Measurements from ENCODE around the gene CACNA1C.

The CACNA1C gene

DNA sequence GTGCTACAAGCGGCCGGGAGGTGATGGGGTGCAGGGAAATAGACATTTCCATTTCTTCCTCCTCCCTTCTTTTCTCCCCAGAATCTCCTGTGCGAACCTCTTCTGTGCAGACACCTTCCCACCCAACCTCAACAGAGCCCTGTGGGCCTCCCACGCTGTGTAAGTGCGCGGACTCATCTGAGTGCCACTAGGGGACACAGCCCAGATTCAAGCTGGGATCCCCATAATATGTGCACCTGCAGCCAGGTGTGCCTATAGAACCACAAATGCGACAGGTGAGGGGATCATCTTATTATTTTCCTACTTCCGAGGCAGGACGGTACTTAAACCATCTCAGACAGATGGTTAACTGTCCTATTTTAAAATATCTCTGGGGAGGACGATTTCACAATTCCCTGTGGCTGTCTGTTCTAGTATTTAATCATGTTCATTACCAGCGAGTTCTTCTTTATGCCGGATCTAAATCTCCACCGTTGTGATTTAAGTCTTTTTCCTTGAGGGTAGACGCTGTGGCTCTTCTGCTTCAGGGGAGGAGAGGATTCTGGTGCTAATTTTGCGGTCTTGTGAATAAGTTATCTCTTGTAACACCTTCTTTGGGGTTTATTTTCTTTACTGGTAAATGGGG lies 17.2 kb upstream of the CACNA1C start:
- DNase-seq: no peak

DNA sequence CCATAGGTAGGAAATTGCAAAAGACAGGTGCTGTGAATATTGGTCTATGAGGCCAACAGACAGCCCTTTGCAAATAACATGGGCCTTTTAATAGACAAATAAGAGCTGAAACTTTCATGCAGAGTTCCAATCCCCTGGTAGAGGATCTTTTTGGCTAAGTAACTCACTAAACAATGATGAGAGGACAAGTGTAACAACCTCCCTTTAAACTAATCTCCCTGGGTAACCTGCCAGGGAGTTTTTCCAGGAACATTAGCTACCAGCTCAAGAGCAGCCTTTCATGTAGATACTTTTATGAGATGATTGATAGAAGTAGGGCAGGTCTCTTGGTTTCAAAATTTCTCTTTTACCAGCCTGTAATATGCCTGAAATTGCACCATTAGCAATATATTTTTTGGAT lies 13.8 kb upstream of the CACNA1C start:
- no peak for DNase-seq

GRCh38 chr12:2043054-2043453 lies 9.7 kb upstream of the CACNA1C start:
- no peak for DNase-seq

DNA sequence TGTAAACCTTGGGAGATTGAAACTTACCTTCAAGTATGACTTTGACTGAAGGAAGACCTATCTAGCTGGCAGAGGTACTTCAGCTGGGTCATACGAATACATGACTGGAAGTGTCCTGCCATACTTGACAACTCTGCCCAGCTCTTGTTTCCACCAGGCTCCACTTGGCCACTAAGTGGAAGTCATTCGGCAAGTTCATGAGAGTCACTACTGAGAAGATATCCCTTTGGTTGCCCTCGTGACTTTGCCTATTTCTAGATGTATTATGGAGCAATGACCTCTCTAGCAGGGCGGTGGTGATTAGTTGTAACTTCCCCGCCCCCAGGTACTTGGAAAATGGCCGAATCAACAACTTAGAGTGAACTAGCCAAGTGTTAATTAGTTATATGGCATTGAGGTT lies 8.6 kb upstream of the CACNA1C start:
- DNase-seq: no peak

GRCh38 chr12:2046957-2047356 lies 5.8 kb upstream of the CACNA1C start:
- no peak for DNase-seq

GRCh38 chr12:2047752-2048151 lies 5.0 kb upstream of the CACNA1C start:
- DNase-seq: no peak

GRCh38 chr12:2049604-2050540 lies 2.9 kb upstream of the CACNA1C start:
- DNase-seq: no peak

- no peak for DNase-seq
Observed at GRCh38 chr12:2051700-2052621, 826 bp upstream of the CACNA1C start.

- DNase-seq: no peak
Observed at GRCh38 chr12:2053691-2054090, 904 bp downstream of the CACNA1C start.

DNA sequence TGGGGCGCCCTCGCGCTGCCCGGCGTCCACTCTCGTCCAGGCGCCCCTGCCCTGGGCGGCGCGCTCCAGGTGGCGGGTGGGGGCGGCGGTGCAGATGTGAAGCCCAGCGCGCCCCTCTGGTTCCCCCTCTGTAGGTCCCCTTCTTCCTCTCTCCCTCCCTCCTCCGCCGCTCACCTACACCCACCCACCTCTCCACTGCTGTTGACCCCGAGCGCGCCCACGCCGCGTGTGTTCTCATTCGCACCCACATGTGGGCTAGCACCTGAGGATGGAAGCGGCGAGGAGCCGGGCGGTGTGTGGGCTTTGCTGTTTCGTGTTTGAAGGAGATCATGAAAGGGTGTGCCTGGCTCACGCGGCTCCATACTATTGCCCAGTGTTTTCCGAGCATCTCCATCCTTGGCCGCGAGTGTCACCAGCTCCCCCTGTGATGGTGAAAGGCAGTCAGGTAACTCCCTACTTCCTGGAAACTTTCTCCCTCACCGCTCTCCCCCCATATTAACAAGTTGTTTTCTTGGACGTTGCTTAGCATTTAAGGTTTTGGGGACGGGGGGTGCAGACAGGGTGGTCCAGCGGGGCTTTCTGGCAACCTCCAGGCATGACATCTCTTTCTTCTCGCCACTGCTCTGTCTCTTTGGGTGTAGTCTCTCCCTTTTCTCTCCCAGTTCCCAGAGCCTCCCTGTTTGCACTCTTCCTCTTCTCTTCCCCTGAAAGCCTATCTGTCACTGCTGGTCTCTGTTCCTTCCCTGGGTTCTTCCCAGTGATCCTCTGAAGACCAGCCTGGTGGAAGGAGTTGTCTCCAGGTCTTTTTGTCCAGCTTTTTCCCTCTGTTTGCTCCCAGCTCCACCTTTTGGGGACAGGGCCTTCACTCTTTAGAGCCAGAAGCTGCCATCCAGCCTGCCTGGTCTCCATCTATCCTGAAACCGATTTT lies 1.6 kb downstream of the CACNA1C start:
- no peak for DNase-seq

DNA sequence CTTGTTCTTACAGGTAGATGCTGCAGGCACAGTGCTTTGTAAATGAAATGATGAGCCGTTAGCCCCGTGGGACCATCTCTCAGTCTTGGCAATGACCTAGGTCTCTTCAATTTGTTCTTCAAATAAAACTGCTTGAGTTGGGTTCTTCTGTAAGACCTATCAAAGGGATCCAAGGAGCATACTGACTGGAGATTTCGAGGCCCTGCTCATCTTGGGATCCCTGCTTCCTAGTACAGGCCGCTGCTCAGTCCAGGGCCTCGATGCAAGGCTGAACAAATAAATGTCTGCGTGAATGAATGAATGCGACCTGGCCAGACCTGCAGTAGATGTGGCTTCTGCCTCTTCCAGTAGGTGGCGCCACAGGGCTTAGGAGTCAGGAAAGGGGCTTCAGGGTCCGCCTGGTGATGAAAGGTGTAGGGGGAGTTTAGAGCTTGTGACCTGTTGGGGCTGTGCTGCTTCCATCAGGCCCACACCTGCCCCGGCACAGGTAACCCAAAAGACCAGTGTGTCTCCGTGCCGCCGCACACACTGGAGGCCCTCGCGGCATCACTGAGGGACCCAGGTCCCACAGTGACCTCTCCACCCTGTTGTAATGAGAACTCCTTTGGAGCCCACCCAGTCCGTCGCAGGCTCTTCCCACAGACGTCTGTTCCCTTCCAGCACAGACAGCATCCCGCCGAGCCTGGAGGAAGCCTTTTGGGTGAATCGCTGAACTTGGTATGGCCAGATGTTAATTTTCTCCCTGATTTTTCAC lies 4.4 kb downstream of the CACNA1C start:
- peak; percentile 48 for DNase-seq

DNA sequence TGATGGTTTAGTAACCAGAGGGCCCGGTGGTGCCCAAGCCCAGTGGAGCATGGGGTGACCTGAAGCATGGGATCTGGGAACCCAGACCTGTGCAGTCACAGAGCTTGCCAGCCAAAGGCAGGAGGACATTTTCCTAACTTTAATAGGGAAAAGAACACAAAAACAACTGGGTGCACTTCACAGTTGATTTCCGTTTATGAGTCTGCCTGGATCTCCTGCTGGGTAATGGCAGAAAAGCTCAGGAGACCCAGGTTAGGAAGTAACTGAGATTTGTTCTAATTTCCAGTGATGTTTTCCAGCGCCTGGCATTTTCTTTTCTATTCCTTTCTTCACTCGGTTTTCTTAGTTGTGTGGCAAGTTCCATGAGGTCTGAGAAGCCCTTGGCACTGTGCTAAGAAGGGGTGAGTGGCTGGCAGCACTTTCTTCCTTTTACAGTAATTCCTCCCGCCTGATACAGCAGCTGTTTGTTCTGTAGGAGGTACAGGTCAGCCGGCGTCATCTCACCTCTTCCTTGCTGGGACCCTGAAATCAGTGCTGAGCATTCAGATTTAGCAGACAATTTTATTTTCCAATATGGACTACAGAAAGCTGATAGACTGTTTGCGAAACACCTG lies 5.1 kb downstream of the CACNA1C start:
- DNase-seq: no peak

DNA sequence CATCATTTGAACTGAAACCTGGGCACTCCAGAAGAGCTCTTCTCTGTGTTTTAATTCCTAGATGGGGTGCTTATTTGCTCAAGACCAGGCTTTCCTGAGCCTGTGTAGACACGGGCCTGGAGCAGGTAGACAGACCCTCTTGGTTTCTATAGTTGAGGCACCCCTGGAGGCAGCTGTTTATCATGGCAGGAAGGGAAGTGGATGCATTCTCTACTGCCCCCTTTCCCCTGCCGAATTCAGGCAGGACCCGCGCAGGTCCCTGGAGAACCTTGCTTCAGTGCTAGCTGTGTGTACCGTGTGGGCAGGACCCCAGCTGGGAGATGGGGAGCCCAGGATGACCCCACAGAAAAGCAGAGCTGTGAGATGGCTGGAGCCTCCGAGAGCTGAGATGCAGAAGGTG lies 6.0 kb downstream of the CACNA1C start:
- no peak for DNase-seq

DNA sequence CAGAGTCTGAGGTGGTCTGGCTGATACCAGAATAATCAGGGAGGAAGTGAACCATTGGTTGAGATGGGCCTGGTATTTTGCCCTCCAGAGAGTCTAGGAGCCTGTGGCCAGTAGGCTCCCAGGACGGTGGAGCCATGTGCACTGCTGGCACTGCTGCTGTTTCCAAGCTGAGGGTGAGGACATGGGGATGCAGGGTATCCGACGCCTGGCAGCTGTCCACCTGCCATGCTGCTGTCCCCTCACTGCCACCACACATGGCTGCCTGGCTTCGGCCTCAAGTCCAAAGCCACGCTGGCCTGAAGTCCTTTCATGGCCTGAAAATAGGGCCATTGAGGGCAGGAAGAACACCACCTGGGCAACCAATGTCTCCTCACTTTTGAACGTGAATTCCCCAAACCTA lies 8.6 kb downstream of the CACNA1C start:
- DNase-seq: no peak

DNA sequence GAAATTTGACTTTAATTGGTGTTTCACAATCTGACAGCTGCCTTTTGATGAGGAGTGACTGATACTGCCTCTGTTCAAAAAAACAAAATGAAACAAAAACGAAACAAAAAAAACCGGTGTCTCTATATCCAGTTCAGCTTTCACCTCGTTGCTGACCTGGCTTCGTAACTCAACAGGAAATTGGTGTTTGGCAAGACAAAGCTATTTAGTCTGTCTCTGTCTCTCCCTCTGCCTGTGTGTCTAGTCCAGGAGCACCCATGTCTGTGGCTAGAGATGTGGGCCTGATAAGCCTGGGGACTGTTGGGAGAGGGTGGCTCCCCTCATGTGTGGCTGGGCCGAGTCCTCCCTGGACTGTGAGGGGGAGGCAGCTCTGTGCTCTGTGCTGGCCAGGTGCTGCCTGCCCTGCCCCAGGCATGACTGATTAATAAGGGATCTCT lies 11.3 kb downstream of the CACNA1C start:
- no peak for DNase-seq

DNA sequence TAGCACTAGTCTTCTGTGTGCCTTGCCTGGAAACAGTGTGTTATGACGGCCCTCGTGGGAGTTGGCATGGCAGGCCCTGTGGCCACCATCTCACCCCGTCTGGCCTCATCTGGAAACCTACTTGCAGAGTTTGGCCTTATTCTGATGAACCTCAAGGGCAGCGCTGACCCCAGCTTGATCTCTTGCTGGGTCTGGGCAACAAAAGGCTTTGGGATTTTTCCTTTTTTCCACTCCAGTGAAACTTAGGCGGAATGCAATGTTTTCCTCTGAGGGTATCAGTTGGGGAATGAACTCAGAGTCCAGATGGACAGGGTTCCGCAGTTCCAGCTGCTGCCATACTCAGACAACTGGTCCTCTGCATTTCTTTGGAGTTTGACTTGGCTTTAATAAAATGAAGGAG lies 15.9 kb downstream of the CACNA1C start:
- DNase-seq: no peak

GRCh38 chr12:2070440-2071045 lies 17.8 kb downstream of the CACNA1C start:
- no peak for DNase-seq

DNA sequence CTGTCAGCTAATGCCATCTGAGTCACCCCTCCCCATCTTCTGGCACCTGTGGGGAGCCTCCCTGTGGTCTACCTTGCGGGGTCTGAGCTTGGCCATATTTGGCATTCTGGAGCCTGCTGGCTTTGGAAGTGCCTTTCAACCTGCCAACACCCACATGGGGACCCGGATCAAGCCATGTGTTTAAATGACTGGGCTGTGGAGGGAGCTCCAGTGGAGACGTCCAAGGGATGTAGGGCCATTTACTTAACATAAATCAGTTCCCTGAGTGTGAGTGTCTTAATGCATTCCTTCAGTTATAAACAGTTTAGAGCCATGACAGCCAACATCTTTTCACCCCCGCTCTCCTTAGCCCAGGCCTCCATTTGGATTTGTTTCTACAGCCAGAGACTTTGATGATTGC lies 22.0 kb downstream of the CACNA1C start:
- DNase-seq: no peak

GRCh38 chr12:2075508-2076195 lies 22.9 kb downstream of the CACNA1C start:
- DNase-seq: no peak

DNA sequence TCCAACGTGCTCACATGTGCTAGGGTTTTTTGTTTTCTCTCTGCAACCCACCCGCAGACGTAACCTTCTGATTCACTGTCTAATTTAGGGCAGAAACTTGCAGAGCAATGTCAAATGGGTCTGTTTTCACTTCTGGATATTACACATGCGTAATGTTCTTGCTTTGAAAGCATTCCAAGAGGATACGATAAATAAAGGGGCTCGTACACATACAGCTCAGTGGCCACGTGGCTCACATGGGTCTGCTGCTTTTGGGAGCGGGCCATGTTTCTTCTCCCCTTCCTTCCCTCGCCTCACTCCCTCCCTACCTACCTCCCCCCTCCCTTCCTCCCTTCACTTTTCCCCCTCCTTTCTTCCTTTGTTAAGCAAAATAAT lies 23.4 kb downstream of the CACNA1C start:
- no peak for DNase-seq

Measured in stimulated activated CD4-positive, alpha-beta T cell treated with anti-CD3 and anti-CD28 coated beads, Interleukin-2, amount 100 ng/mL, for 48 hours (primary cell).